Heart left ventricle (tissue), 16 donors: ENCODE data around the gene VGLL4. TPM values are rescaled to one million over a fixed set of nuclear protein-coding genes. Genes with fewer than 3 reads are reported as not detected.
A peak's percentile ranks its signal among the peaks of the same experiment; 100 is the strongest.

Experiments used
- ATAC-seq, 4 donors: fragments of 200-7000 bp; cut with Tn5 transposase; one replicate each; pipeline ENCODE4 v1.9.1; 2020 to 2022; ENCODE audit warnings: moderate library complexity in 4 of 4, mild to moderate bottlenecking in 3 of 4, moderate number of reproducible peaks in 1 of 4
- DNase-seq, 5 donors: peaks; one replicate each; pipeline ENCODE4 v3.0.0-alpha.2; 2020
- H3K27ac ChIP-seq, 12 donors: fragments of 200-600 bp; sonication (generic) in 4 of 12; one replicate each; pipeline versions ENCODE4 v1.5.0 to v1.8.0; 2016 to 2022; ENCODE audit warnings: mild to moderate bottlenecking in 2 of 12
- H3K27me3 ChIP-seq, 9 donors: fragments of 200-600 bp; sonication (generic) in 2 of 9; one replicate each; pipeline versions ENCODE4 v1.5.1 to v1.8.0; 2016 to 2022; ENCODE audit warnings: mild to moderate bottlenecking in 3 of 9
- H3K36me3 ChIP-seq, 9 donors: fragments of 200-600 bp; sonication (generic) in 2 of 9; one replicate each; pipeline versions ENCODE4 v1.5.0 to v1.8.0; 2018 to 2022; ENCODE audit warnings: mild to moderate bottlenecking in 2 of 9
- H3K4me1 ChIP-seq, 12 donors: fragments of 200-600 bp; sonication (generic) in 4 of 12; one replicate each; pipeline versions ENCODE4 v1.5.0 to v1.8.0; 2016 to 2022; ENCODE audit warnings: mild to moderate bottlenecking in 3 of 12
- H3K4me3 ChIP-seq, 12 donors: fragments of 200-600 bp; sonication (generic) in 4 of 12; one replicate each; pipeline versions ENCODE4 v1.5.0 to v1.8.0; 2017 to 2022; ENCODE audit warnings: mild to moderate bottlenecking in 9 of 12, moderate library complexity in 4 of 12
- H3K9me3 ChIP-seq, 12 donors: fragments of 200-600 bp; sonication (generic) in 4 of 12; one replicate each; pipeline versions ENCODE4 v1.5.0 to v1.8.0; 2016 to 2022; ENCODE audit warnings: mild to moderate bottlenecking in 1 of 12
- CTCF ChIP-seq, 12 donors: fragments of 200-600 bp; sonication (generic) in 4 of 12; IDR thresholded peaks; one replicate each; pipeline versions ENCODE4 v1.5.0 to v1.8.0; 2018 to 2022; ENCODE audit warnings: antibody characterized with exemption in 12 of 12, mild to moderate bottlenecking in 5 of 12
- POLR2A ChIP-seq, 2 donors: fragments of 450-650 bp; IDR thresholded peaks; one replicate each; pipeline ENCODE4 v1.6.1; 2017; ENCODE audit warnings: antibody characterized with exemption in 2 of 2, mild to moderate bottlenecking in 2 of 2, moderate library complexity in 2 of 2
- WGBS, 4 donors: extraction: QIAGEN DNeasy Blood & Tissue Kit in 2 of 4; methylation state at CpG; one replicate each; pipeline versions ENCODE4 v1.1.5 to v1.1.7; 2013 to 2018; 5-methylcytosine and 5-hydroxymethylcytosine counted together
- intact Hi-C, 10 donors: fragments of 100-400 bp; cut with DNase I; formaldehyde crosslinking; loops; one replicate each; pipeline versions ENCODE4 v1.11.1 to v1.14.2; 2022
- polyA plus RNA-seq, 2 donors: library from polyadenylated mRNA; stranded (reverse); fragments of 200-250 nt; gene quantifications; one replicate each; pipeline ENCODE4 v1.2.3, GENCODE V29; 2013
- total RNA-seq, 9 donors: library from RNA; depleted of rRNA in 2 of 9; stranded (reverse); fragments of >200 nt in 2 of 9; fragmentation: NEBNext Ultra II Directional in 3 of 9; extraction: Animal tissue kit (Norgen Biotek cat#: 25700) in 3 of 9; gene quantifications; one replicate each; pipeline versions ENCODE4 v1.1.0 to v1.2.4, GENCODE V29; 2016 to 2023
- donor health status: ischemic (EF 13 %, LVEDD 7.1; RV severe dilation, severe dysfunction).
- donor health status: healthy with polysubstance abuse.
- donor health status: DM: no; HTN: yes; CAD: no.
- donor health status: DM: no; HTN: no; CAD: no.
- donor health status: ischemic (EF 25% LVEDD 6.9; RV normal size, moderate dysfunction).
- donor health status: ischemic (EF 25% LVEDD 5.7; RV mildly dilated, moderate dysfunction).
- donor health status: healthy.
- donor health status: DM: yes; HTN: yes; CAD: no.
- donor health status: ischemic (EF 35%, LVEDD 5.7; RV mildly dilated, moderate dysfunction).
- donor health status: nonischemic (EF 11% LVEDD 7.7; RV severe dilation, severe dysfunction).
- donor health status: DM: yes; HTN: yes; CAD: no.
- donor health status: PGD.
- donor health status: ischemic (EF 29% LVEDD 5.4; RV normal size, mild dysfunction).
- donor health status: nonischemic (EF 23%, LVEDD 6.1; RV moderate dilation, normal function).

The VGLL4 gene
- total and polyA plus RNA-seq, 11 donors = 24.0 to 40.4 (median 27.0) TPM

GRCh38 chr3:11635680-11636393, 7.9 kb downstream of the VGLL4 start:
- Histone ChIP-seq H3K27ac (peak overlapping the region in 11 of 12 donors; percentile 27 to 95 (median 76)), H3K9me3 (no peaks in the 10 kb centered on the region), H3K4me1 (peaks cover 37 to 100% (median 96%) of the 10 kb centered on the region in 12 donors), H3K36me3 (no peaks in the 10 kb centered on the region), H3K4me3 (no peak overlapping the region), H3K27me3 (no peaks in the 10 kb centered on the region)
- TF ChIP-seq POLR2A (IDR thresholded peaks at IDR 0.05) (no peak), CTCF (IDR thresholded peaks at IDR 0.05) (no peak)
- intact Hi-C loops = loop anchor here in 4 of 10 donors (5.0 to 10.0 kb wide), 2 partner anchors 34 to 51 kb away; no protein-coding TSS in a partner anchor
- 23 to 31% (median 23%) methylated on average over 7 of the region's 7 CpGs for WGBS, 4 donors
- ATAC-seq (peak in 1 of 4 donors; percentile 21), DNase-seq (no peak)

DNA sequence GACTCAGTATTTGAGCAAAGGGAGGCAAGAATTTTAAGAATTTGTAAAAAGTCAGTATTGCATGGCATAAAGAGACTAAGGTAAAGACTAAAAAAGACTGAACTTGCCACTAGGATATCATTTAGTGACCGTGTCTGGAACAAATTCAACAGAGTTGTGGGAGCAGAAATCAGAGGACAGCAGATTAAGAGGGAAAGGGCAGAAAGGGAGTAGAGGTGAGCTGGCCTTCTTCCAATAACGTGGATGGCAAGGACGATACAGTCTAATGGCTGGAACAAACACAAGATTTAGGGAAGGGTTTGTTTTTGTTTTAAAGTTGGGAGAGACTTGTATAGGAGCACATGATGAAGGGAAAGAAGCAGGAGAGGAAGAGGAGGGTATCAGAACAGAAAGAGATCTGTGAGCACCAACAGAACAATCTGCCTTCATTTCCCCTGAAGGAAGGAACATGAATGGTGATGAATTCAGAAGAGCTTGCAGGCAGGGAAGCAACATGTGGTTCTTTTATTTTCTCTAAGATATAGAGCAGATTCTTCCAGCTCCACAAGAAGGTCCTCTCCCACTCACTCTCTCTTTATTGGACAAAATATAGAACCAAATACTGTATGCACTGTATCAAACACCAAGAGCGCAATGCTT, 8.6 kb downstream of the VGLL4 start:
- Histone ChIP-seq H3K9me3 (no peaks in the 10 kb centered on the region), H3K4me3 (no peak overlapping the region), H3K27ac (peak overlapping the region in 11 of 12 donors; percentile 27 to 95 (median 70)), H3K27me3 (no peaks in the 10 kb centered on the region), H3K36me3 (no peaks in the 10 kb centered on the region), H3K4me1 (peaks cover 36 to 100% (median 93%) of the 10 kb centered on the region in 12 donors)
- ATAC-seq (no peak), DNase-seq (no peak)
- intact Hi-C loops = loop anchor here in 4 of 10 donors (5.0 to 10.0 kb wide), 2 partner anchors 33 to 50 kb away; no protein-coding TSS in a partner anchor
- WGBS, 4 donors = 20 to 42% (median 25%) methylated on average over 4 of the region's 4 CpGs
- TF ChIP-seq POLR2A (IDR thresholded peaks at IDR 0.05) (no peak), CTCF (IDR thresholded peaks at IDR 0.05) (no peak)

DNA sequence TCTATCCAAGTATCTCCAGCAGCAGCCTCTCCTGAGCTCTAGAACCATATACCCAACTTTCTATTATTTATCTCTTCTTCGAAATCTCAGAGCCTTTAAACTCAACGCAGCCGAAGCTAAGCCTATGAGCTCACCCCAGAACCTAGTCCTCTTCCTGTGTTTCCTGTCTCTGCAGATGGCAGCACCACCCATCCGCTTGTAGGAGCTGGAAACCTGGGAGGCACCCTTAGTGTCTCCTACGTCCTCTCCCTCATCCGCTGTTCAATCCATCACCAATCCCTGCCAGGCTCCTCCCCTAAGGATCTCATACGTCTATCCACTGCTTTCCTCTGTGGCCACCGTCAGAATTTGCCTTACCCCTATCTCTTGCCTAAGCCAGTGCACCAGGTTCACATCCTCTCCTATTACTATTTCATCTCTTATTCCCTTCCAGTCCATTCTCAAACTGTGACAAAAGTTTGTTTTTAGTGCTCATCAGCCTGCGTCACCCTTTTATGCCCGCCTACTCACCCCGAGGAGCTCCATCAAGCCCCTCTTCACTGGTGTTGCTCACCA, 9.6 kb downstream of the VGLL4 start:
- Histone ChIP-seq H3K4me1 (peaks cover 34 to 100% (median 88%) of the 10 kb centered on the region in 12 donors), H3K4me3 (peak overlapping the region in 6 of 12 donors; percentile 3 to 41 (median 16)), H3K27ac (peak overlapping the region; percentile 14 to 91 (median 66)), H3K27me3 (no peaks in the 10 kb centered on the region), H3K36me3 (no peaks in the 10 kb centered on the region), H3K9me3 (no peaks in the 10 kb centered on the region)
- no peak for TF ChIP-seq CTCF (IDR thresholded peaks at IDR 0.05)
- WGBS, 4 donors = 51 to 63% (median 57%) methylated on average over 11 of the region's 11 CpGs
- intact Hi-C loops = loop anchor here in 3 of 10 donors (10.0 kb wide), 1 partner anchor 49 kb away; no protein-coding TSS in a partner anchor
- peak in 4 of 5 donors; percentile 40 to 69 (median 58) for DNase-seq
- peak; percentile 58 to 84 (median 76) for ATAC-seq

DNA sequence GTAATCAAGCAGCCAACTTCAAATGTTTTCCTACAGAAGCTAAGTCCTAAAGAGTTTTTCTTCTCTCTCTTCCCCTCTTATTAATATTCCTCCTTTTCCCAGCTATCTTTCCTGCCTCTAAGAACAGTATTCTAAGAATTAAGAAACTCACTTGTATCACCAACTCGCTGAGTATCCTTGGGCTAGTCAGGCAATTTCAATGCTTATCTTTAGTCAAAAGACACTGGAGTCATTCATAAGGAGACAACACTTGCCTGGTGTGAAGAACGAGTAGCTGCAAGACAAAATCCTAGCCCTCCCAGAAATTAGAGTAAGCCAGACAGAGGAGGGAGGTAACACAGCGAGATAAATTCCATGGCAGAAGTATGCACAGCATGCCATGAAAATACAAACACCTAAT, 10.7 kb downstream of the VGLL4 start:
- no peaks in the 10 kb centered on the region for H3K27me3 ChIP-seq

More for the DNA sequence above, 10.7 kb downstream of the VGLL4 start:
- H3K27ac ChIP-seq = peak overlapping the region in 11 of 12 donors; percentile 55 to 91 (median 66)
- peak overlapping the region in 7 of 12 donors; percentile 1 to 41 (median 9) for H3K4me3 ChIP-seq
- 55 to 67% (median 60%) methylated on average over 3 of the region's 3 CpGs for WGBS, 4 donors
- H3K36me3 ChIP-seq = no peaks in the 10 kb centered on the region
- no peaks in the 10 kb centered on the region for H3K9me3 ChIP-seq
- TF ChIP-seq POLR2A (IDR thresholded peaks at IDR 0.05) = no peak
- no peak for TF ChIP-seq CTCF (IDR thresholded peaks at IDR 0.05)
- ATAC-seq = no peak
- H3K4me1 ChIP-seq = peaks cover 25 to 94% (median 76%) of the 10 kb centered on the region in 12 donors
- intact Hi-C loops = loop anchor here in 3 of 10 donors (10.0 kb wide), 1 partner anchor 48 kb away; no protein-coding TSS in a partner anchor
- no peak for DNase-seq
